Measurements from ENCODE around the gene TGFBR3L.

TGFBR3L gene

DNA sequence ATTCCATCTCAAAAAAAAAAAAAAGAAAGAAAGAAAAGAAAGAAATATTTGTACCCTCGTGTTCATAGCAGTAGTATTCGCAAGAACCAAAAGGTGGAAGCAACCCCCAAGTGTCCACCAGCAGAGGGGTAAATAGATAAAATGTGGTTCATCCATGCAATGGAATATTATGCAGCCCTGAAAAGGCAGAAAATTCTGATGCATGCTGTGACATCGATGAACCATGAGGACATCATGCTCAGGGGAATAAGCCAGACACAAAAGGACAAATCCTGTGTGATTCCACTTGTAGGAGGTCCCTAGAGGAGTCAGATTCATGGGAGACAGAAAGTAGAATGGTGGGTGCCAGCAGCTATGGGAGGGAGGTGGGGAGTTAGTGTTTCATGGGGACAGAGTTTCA, 32.7 kb upstream of the TGFBR3L start:
- TF ChIP-seq, protein P1, sequence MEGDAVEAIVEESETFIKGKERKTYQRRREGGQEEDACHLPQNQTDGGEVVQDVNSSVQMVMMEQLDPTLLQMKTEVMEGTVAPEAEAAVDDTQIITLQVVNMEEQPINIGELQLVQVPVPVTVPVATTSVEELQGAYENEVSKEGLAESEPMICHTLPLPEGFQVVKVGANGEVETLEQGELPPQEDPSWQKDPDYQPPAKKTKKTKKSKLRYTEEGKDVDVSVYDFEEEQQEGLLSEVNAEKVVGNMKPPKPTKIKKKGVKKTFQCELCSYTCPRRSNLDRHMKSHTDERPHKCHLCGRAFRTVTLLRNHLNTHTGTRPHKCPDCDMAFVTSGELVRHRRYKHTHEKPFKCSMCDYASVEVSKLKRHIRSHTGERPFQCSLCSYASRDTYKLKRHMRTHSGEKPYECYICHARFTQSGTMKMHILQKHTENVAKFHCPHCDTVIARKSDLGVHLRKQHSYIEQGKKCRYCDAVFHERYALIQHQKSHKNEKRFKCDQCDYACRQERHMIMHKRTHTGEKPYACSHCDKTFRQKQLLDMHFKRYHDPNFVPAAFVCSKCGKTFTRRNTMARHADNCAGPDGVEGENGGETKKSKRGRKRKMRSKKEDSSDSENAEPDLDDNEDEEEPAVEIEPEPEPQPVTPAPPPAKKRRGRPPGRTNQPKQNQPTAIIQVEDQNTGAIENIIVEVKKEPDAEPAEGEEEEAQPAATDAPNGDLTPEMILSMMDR (IDR thresholded peaks at IDR 0.05; ENCODE audit: low read depth, low read length, missing control alignments): no peak
- no peak for DNase-seq (ENCODE audit: low read depth)
- H3K4me3 ChIP-seq (ENCODE audit: low read depth, low read length): no peak overlapping the region

DNA sequence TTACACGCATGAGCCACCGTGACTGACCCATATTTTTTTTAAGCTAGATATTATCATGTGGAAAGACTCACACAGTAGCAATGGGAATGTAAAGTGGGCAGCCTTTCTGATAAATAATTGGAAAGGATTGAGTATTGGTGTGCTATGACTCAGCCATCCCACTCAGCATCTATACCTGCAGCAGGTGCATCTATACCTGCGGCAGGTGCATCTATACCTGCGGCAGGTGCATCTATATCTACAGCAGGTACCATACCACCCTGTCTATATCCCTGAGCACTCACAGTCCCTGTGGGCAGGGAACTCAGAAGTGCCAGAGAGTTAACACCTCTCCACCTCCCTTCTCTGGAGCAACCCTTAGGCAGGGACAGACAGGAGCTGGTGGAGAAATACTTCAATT, 31.5 kb upstream of the TGFBR3L start:
- H3K4me3 ChIP-seq (ENCODE audit: low read depth, low read length): no peak overlapping the region
- TF ChIP-seq, protein P1 (IDR thresholded peaks at IDR 0.05; ENCODE audit: low read depth, low read length, missing control alignments): no peak
- DNase-seq (ENCODE audit: low read depth): no peak

DNA sequence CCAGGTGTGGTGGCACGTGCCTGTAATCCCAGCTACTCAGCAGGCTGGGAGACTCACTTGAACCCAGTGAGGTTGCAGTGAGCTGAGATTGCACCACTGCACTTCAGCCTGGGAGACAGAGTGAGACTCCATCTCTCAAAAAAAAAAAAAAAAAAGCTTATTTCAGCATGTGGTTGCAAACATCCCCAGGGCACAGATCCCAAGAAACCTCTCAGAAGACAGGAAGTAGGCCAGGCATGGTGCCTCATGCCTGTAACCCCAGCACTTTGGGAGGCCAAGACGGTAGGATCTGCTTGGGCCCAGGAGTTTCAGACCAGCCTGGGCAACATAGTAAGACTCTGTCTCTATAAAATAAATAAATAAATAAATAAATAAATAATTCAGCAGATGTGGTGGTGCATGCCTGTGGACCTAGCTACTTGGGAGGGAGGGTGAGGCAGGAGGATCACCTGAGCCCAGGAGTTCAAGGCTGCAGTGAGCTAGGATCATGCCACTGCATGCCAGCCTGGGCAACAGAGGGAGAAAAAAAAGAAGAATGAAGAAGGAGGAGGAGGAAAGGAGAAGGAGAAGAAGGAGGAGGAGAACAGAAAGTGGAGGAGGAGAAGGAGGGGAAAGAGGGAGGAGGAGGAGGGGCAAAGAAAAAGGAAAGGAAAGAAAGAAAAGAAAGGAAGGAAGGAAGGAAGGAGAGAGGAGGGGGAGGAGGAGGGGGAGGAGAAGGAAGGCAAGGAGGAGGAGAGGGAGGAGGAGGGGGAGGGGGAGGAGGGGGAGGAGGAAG, 30.6 kb upstream of the TGFBR3L start:
- no peak overlapping the region for H3K4me3 ChIP-seq (ENCODE audit: low read depth, low read length)
- TF ChIP-seq, protein P1 (IDR thresholded peaks at IDR 0.05; ENCODE audit: low read depth, low read length, missing control alignments): no peak
- DNase-seq (ENCODE audit: low read depth): no peak

DNA sequence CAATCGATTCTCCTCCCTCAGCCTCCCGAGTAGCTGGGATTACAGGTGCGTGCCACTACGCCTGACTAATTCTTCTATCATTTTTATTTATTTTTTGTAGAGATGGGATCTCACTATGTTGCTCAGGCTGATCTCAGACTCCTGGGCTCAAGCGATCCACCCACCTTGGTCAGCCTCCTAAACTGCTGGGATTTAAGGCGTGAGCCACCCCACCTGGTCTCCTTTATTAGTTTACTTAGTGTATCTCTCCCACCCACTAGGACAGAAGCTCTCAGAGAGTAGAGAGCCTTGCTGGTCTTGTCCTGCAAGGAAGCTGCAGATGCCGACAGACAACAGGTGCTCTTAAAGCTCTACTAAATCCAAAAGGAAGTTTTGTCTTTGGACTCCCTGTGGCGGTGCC, 28.8 kb upstream of the TGFBR3L start:
- DNase-seq (ENCODE audit: low read depth): no peak
- TF ChIP-seq, protein P1 (IDR thresholded peaks at IDR 0.05; ENCODE audit: low read depth, low read length, missing control alignments): no peak
- no peak overlapping the region for H3K4me3 ChIP-seq (ENCODE audit: low read depth, low read length)

DNA sequence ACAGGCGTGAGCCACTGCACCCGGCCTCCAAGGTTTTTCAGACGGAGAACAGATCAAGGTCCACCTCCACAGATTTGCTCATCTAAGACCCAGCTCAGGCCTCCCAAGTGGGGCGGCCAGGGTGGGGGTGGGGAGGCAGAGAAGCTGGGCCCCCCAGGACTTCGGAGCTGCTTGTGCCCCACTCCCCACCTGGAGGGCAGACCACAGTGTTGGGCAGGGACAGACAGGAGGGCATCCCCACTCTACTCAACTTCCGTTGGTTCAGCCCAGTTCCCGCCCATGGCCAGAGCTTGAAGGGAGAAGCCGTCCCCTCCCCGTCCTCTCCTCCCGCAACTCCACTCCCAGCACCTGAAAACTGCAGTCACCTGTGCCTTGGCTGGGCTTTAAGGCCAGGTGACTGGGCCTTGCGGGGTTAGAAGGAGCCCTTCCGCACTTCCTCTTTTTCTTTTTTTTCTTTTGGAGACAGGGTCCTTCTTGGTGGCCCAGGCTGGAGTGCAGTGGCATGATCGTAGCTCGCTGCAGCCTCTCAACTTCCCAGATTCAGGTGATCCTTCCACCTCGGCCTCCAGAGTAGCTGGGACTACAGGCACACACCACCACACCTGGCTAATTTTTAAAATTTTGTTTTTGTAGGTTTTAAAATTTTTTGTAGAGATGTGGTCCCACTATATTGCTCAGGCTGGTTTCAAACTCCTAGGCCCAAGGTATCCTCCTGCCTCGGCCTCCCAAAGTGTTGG, 27.1 kb upstream of the TGFBR3L start:
- DNase-seq (ENCODE audit: low read depth): no peak
- H3K4me3 ChIP-seq (ENCODE audit: low read depth, low read length): no peak overlapping the region
- TF ChIP-seq, protein P1 (IDR thresholded peaks at IDR 0.05; ENCODE audit: low read depth, low read length, missing control alignments): no peak

DNA sequence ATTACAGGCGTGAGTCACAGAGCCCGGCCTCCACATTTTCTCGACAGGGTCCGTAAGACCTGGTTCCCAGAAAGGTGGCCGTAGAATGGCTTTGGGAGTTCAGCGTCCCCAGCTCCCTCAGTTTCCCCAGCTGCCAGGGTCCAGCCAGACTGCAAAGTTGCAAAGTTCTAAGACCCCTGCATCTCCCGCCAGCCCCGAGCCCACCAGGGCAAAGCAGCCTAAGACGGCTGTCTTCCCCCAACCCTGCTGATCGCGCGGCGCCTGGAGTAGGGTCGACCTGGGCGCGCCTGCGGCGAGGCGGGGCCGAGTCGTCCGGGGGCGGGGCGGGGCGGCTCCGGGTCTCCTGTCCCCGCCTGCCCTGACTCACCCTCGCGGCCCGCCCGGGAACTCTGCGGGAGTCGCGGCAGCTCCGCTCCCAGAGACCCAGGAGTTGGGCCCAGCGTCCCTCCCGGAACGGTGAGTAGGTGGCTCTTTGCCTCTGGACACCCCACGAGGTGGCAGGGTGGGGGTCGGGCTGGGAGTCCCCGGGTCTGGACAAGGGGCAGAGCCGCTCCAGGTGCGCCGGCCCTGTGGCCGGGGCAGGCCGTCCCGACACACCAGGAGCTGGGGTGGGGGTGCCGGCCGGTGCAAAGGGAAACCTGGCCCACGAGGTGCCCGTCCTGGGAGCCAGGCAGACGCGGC, 26.3 kb upstream of the TGFBR3L start, which contains the start of gene LRRC8E:
TSS of gene LRRC8E (plus strand) at position 366 of the 681 bp plus-strand sequence. CDS start 7,094 bp downstream, outside the sequence.
- no peak within 1 kb of the TSS for H3K4me3 ChIP-seq (ENCODE audit: low read depth, low read length)
- no peak for DNase-seq (ENCODE audit: low read depth)

More for the DNA sequence above, 26.3 kb upstream of the TGFBR3L start, which contains the start of gene LRRC8E:
- TF ChIP-seq, protein P1 (IDR thresholded peaks at IDR 0.05; ENCODE audit: low read depth, low read length, missing control alignments): no peak

All from GM12864 (cell line).